DND-41 (cell line): ENCODE results near the gene KRTAP1-4.

ENCODE experiments used
- ATAC-seq: fragments of 200-7000 bp; cut with Tn5 transposase; 3 replicates; pipeline ENCODE4 v1.9.1; 2021; ENCODE audit warnings: low read depth; ENCODE audit not compliant: insufficient read depth
- DNase-seq: peaks from one replicate; pipeline ENCODE4 v3.0.0-alpha.2; 2020
- H2AFZ ChIP-seq: 2 replicates; pipeline ENCODE4 v1.6.0; 2012; ENCODE audit warnings: low read depth, low read length
- H3K27ac ChIP-seq: 2 replicates; pipeline ENCODE4 v1.5.1; 2012; ENCODE audit warnings: low read length, inconsistent platforms
- H3K27me3 ChIP-seq: fragments of 200-600 bp; sonication (generic); 2 replicates; pipeline ENCODE4 v1.6.0; 2012; ENCODE audit warnings: low read length, mild to moderate bottlenecking, inconsistent platforms; ENCODE audit not compliant: insufficient read depth, poor library complexity
- H3K36me3 ChIP-seq: 2 replicates; pipeline ENCODE4 v1.5.1; 2012; ENCODE audit warnings: low read length, inconsistent platforms; ENCODE audit not compliant: insufficient read depth
- H3K4me1 ChIP-seq: 2 replicates; pipeline ENCODE4 v1.5.1; 2012; ENCODE audit warnings: mild to moderate bottlenecking, low read length; ENCODE audit not compliant: insufficient read depth
- H3K4me2 ChIP-seq: 2 replicates; pipeline ENCODE4 v1.6.0; 2012; ENCODE audit warnings: mild to moderate bottlenecking, moderate library complexity, low read length, inconsistent platforms; ENCODE audit not compliant: insufficient read depth
- H3K4me3 ChIP-seq, 2 experiments: fragments of 200-600 bp in 1 of 2; shearing (Covaris generic) in 1 of 2; 2 replicates each; pipeline ENCODE4 v1.5.1; 2012 to 2016; ENCODE audit warnings: inconsistent platforms in 2 of 2, low read length in 2 of 2, mild to moderate bottlenecking in 2 of 2, low read depth in 1 of 2, moderate library complexity in 1 of 2
- H3K79me2 ChIP-seq: 2 replicates; pipeline ENCODE4 v1.6.0; 2012; ENCODE audit warnings: low read length, inconsistent platforms; ENCODE audit not compliant: insufficient read depth
- H3K9ac ChIP-seq: 2 replicates; pipeline ENCODE4 v1.6.0; 2012; ENCODE audit warnings: low read depth, mild to moderate bottlenecking, inconsistent platforms, low read length, moderate library complexity
- H3K9me3 ChIP-seq: 2 replicates; pipeline ENCODE4 v1.5.1; 2012; ENCODE audit warnings: low read length, moderate library complexity, mild to moderate bottlenecking, inconsistent platforms; ENCODE audit not compliant: insufficient read depth, severe bottlenecking
- H4K20me1 ChIP-seq: 2 replicates; pipeline ENCODE4 v1.6.0; 2012; ENCODE audit warnings: low read length; ENCODE audit not compliant: insufficient read depth
- EZH2 ChIP-seq: IDR thresholded peaks from 3 replicates; pipeline ENCODE4 v1.6.1; 2012; ENCODE audit warnings: borderline replicate concordance, low read depth, mild to moderate bottlenecking, moderate library complexity, low read length, inconsistent platforms; ENCODE audit not compliant: severe bottlenecking
- TF ChIP-seq, protein P1 (sequence below): IDR thresholded peaks from 2 replicates; pipeline ENCODE4 v1.5.1; 2012; ENCODE audit warnings: borderline replicate concordance, low read length, moderate library complexity, mild to moderate bottlenecking; ENCODE audit not compliant: poor library complexity, severe bottlenecking; ENCODE audit errors: extremely low read depth

Gene KRTAP1-4

DNA sequence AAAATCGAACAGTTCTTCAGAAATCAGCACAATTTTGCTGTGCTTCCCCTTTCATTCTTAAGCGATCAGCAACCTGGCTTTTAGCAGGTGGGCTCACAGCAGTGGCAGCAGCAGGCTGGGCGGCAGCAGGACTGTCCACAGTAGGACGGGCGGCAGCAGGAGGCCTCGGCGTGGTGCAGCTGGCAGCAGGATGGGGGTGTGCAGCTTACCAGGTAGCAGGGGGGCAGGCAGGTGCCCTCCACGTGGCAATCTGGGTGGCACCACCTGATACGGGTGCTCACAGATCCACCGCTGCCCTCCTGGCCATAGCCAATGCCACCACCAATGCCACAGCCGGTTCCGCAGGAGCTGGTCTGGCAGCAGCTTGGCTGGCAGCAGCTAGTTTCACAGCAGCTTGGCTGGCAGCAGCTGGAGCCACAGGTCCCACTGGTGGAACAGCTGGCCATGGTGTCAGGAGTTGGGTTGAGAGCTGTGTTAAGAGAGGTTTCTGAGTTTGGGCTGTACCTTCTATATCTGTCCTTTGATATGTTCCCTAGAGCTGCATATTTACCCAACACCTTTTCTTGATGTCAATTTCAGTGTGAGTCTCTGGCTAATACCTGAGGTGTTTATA is at the start of gene KRTAP1-4:
Gene KRTAP1-4, minus strand, starts transcription at position 563 of the 613 bp plus-strand sequence. Its CDS starts 117 bp downstream, at position 446.
- Histone ChIP-seq H2AFZ (no peak within 1 kb of the TSS), H3K9me3 (no peaks in the 10 kb centered on the region), H3K4me2 (no peak within 1 kb of the TSS)

DNA sequence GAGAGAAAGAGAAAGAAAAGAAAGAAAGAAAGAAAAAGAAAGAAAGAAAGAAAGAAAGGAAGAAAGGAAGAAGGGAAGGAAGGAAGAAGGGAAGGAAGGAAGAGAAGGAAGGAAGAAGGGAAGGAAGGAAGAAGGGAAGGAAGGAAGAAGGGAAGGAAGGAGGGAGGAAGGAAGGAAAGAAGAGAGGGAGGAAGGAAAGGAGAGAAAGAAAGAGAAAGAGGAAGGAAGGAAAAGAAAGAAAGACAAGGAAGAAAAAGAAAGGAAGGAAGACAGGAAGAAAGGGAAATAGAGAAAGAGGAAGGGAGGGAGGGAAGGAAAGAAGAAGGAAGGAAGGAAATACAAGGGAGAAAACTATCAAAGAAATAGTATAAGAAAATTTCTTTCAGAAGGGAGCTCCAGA is 46.8 kb upstream of the KRTAP1-4 start:
- ATAC-seq: no peak
- DNase-seq: no peak

More for the DNA sequence above, at the start of gene KRTAP1-4:
- H3K9ac ChIP-seq: no peak within 1 kb of the TSS
- H3K79me2 ChIP-seq: no peaks in the 10 kb centered on the region
- H3K36me3 ChIP-seq: no peaks in the 10 kb centered on the region
- H3K27me3 ChIP-seq: peaks cover 11% of the 10 kb centered on the region
- H3K27ac ChIP-seq: no peak within 1 kb of the TSS
- H3K4me1 ChIP-seq: no peaks in the 10 kb centered on the region
- TF ChIP-seq EZH2: no peak
- TF ChIP-seq, protein P1, sequence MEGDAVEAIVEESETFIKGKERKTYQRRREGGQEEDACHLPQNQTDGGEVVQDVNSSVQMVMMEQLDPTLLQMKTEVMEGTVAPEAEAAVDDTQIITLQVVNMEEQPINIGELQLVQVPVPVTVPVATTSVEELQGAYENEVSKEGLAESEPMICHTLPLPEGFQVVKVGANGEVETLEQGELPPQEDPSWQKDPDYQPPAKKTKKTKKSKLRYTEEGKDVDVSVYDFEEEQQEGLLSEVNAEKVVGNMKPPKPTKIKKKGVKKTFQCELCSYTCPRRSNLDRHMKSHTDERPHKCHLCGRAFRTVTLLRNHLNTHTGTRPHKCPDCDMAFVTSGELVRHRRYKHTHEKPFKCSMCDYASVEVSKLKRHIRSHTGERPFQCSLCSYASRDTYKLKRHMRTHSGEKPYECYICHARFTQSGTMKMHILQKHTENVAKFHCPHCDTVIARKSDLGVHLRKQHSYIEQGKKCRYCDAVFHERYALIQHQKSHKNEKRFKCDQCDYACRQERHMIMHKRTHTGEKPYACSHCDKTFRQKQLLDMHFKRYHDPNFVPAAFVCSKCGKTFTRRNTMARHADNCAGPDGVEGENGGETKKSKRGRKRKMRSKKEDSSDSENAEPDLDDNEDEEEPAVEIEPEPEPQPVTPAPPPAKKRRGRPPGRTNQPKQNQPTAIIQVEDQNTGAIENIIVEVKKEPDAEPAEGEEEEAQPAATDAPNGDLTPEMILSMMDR: no peak
- ATAC-seq (no peak), DNase-seq (no peak)
- no peak within 1 kb of the TSS for H3K4me3 ChIP-seq
- no peaks in the 10 kb centered on the region for H4K20me1 ChIP-seq

GRCh38 chr17:41073676-41074075 is 43.7 kb upstream of the KRTAP1-4 start:
- H3K4me3 ChIP-seq: no peak overlapping the region
- no peak overlapping the region for H2AFZ ChIP-seq
- H3K27me3 ChIP-seq: peaks cover 9% of the 10 kb centered on the region
- no peaks in the 10 kb centered on the region for H3K79me2 ChIP-seq
- no peak overlapping the region for H3K27ac ChIP-seq
- H3K9ac ChIP-seq: no peak overlapping the region
- no peak for DNase-seq
- ATAC-seq: no peak
- H3K36me3 ChIP-seq: no peaks in the 10 kb centered on the region
- H3K9me3 ChIP-seq: no peaks in the 10 kb centered on the region
- no peaks in the 10 kb centered on the region for H3K4me1 ChIP-seq
- TF ChIP-seq, protein P1: no peak
- no peak for TF ChIP-seq EZH2
- H4K20me1 ChIP-seq: no peaks in the 10 kb centered on the region
- H3K4me2 ChIP-seq: no peak overlapping the region

More for the DNA sequence above, 46.8 kb upstream of the KRTAP1-4 start:
- no peaks in the 10 kb centered on the region for H3K79me2 ChIP-seq
- H3K4me2 ChIP-seq: no peak overlapping the region
- TF ChIP-seq, protein P1: no peak
- TF ChIP-seq EZH2: no peak
- no peaks in the 10 kb centered on the region for H4K20me1 ChIP-seq
- H3K27me3 ChIP-seq: peaks cover 8% of the 10 kb centered on the region
- H3K36me3 ChIP-seq: no peaks in the 10 kb centered on the region
- no peak overlapping the region for H3K9ac ChIP-seq
- H3K4me1 ChIP-seq: no peaks in the 10 kb centered on the region
- H2AFZ ChIP-seq: no peak overlapping the region
- no peak overlapping the region for H3K4me3 ChIP-seq
- no peaks in the 10 kb centered on the region for H3K9me3 ChIP-seq
- H3K27ac ChIP-seq: no peak overlapping the region
